ENCODE data around the gene LRRN2.

LRRN2 gene

GRCh38 chr1:204624631-204625216 is 60.8 kb downstream of the LRRN2 start:
- Histone ChIP-seq H3K27ac (no peak overlapping the region), H3K79me2 (no peaks in the 10 kb centered on the region)
- TF ChIP-seq, protein P1, sequence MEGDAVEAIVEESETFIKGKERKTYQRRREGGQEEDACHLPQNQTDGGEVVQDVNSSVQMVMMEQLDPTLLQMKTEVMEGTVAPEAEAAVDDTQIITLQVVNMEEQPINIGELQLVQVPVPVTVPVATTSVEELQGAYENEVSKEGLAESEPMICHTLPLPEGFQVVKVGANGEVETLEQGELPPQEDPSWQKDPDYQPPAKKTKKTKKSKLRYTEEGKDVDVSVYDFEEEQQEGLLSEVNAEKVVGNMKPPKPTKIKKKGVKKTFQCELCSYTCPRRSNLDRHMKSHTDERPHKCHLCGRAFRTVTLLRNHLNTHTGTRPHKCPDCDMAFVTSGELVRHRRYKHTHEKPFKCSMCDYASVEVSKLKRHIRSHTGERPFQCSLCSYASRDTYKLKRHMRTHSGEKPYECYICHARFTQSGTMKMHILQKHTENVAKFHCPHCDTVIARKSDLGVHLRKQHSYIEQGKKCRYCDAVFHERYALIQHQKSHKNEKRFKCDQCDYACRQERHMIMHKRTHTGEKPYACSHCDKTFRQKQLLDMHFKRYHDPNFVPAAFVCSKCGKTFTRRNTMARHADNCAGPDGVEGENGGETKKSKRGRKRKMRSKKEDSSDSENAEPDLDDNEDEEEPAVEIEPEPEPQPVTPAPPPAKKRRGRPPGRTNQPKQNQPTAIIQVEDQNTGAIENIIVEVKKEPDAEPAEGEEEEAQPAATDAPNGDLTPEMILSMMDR (IDR thresholded peaks at IDR 0.05), result no peak

GRCh38 chr1:204623894-204624361 is 61.6 kb downstream of the LRRN2 start:
- no peak overlapping the region for H3K4me3 ChIP-seq (ENCODE audit: low read depth, low read length)
- no peaks in the 10 kb centered on the region for H3K4me1 ChIP-seq
- no peak overlapping the region for H2AFZ ChIP-seq
- H3K27ac ChIP-seq, result no peak overlapping the region
- H3K9me3 ChIP-seq (ENCODE audit: control insufficient read depth, low read length), result no peaks in the 10 kb centered on the region
- H3K36me3 ChIP-seq (ENCODE audit: control insufficient read depth, insufficient read depth, low read length), result no peaks in the 10 kb centered on the region
- H3K79me2 ChIP-seq, result no peaks in the 10 kb centered on the region
- H3K4me2 ChIP-seq (ENCODE audit: low read length), result no peak overlapping the region
- TF ChIP-seq, protein P1 (IDR thresholded peaks at IDR 0.05), result no peak
- no peaks in the 10 kb centered on the region for H3K27me3 ChIP-seq (ENCODE audit: control insufficient read depth, insufficient read depth, low read length)
- no peak overlapping the region for H3K9ac ChIP-seq

More at GRCh38 chr1:204624631-204625216, 60.8 kb downstream of the LRRN2 start:
- no peak overlapping the region for H2AFZ ChIP-seq
- no peak overlapping the region for H3K4me3 ChIP-seq (ENCODE audit: low read depth, low read length)
- no peaks in the 10 kb centered on the region for H3K9me3 ChIP-seq (ENCODE audit: control insufficient read depth, low read length)
- H3K27me3 ChIP-seq (ENCODE audit: control insufficient read depth, insufficient read depth, low read length), result no peaks in the 10 kb centered on the region
- H3K36me3 ChIP-seq (ENCODE audit: control insufficient read depth, insufficient read depth, low read length), result no peaks in the 10 kb centered on the region
- H3K4me2 ChIP-seq (ENCODE audit: low read length), result no peak overlapping the region
- no peak overlapping the region for H3K9ac ChIP-seq
- H3K4me1 ChIP-seq, result no peaks in the 10 kb centered on the region

- no peak overlapping the region for H2AFZ ChIP-seq
- H3K4me3 ChIP-seq (ENCODE audit: low read depth, low read length), result no peak overlapping the region
- no peaks in the 10 kb centered on the region for H3K27me3 ChIP-seq (ENCODE audit: control insufficient read depth, insufficient read depth, low read length)
- H3K36me3 ChIP-seq (ENCODE audit: control insufficient read depth, insufficient read depth, low read length), result no peaks in the 10 kb centered on the region
- no peak overlapping the region for H3K4me2 ChIP-seq (ENCODE audit: low read length)
- no peak overlapping the region for H3K9ac ChIP-seq
- H3K79me2 ChIP-seq, result no peaks in the 10 kb centered on the region
- H3K4me1 ChIP-seq, result no peaks in the 10 kb centered on the region
- TF ChIP-seq, protein P1 (IDR thresholded peaks at IDR 0.05), result no peak
- H3K27ac ChIP-seq, result no peak overlapping the region
- H3K9me3 ChIP-seq (ENCODE audit: control insufficient read depth, low read length), result no peaks in the 10 kb centered on the region
Observed at GRCh38 chr1:204623365-204623893, 62.1 kb downstream of the LRRN2 start.

DNA sequence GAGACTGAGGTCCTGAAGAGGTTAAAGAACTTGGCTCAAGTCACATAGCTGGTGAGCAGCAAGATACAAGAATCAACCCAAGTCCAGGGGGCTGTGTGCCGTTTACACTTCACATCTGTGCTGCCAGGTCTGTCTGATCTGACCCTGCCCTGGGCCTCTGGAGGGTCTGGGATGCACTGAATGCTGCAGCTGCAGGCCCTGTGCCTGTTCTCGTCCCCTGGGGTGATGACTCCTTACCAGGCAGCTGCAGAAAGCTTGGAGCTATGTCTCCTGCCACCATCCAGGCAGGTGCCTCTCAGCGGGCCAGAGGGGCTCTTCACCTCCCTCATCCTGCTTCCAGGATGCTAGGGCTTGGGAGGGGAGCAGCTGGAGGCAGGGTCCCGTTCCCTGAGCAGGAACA is 63.5 kb downstream of the LRRN2 start:
- Histone ChIP-seq H3K36me3 (ENCODE audit: control insufficient read depth, insufficient read depth, low read length) (no peaks in the 10 kb centered on the region), H3K4me3 (ENCODE audit: low read depth, low read length) (no peak overlapping the region)
- TF ChIP-seq, protein P1 (IDR thresholded peaks at IDR 0.05), result no peak

GRCh38 chr1:204621396-204621795 is 64.1 kb downstream of the LRRN2 start:
- H3K27me3 ChIP-seq (ENCODE audit: control insufficient read depth, insufficient read depth, low read length), result no peaks in the 10 kb centered on the region

More for the DNA sequence above, 63.5 kb downstream of the LRRN2 start:
- no peaks in the 10 kb centered on the region for H3K9me3 ChIP-seq (ENCODE audit: control insufficient read depth, low read length)
- H3K27me3 ChIP-seq (ENCODE audit: control insufficient read depth, insufficient read depth, low read length), result no peaks in the 10 kb centered on the region
- H3K27ac ChIP-seq, result no peak overlapping the region
- H3K4me1 ChIP-seq, result no peaks in the 10 kb centered on the region
- no peak overlapping the region for H3K9ac ChIP-seq
- no peaks in the 10 kb centered on the region for H3K79me2 ChIP-seq
- no peak overlapping the region for H3K4me2 ChIP-seq (ENCODE audit: low read length)
- H2AFZ ChIP-seq, result no peak overlapping the region

More at GRCh38 chr1:204621396-204621795, 64.1 kb downstream of the LRRN2 start:
- H3K27ac ChIP-seq, result no peak overlapping the region
- TF ChIP-seq, protein P1 (IDR thresholded peaks at IDR 0.05), result no peak
- H3K79me2 ChIP-seq, result no peaks in the 10 kb centered on the region
- no peak overlapping the region for H3K4me2 ChIP-seq (ENCODE audit: low read length)
- no peak overlapping the region for H3K9ac ChIP-seq
- no peaks in the 10 kb centered on the region for H3K36me3 ChIP-seq (ENCODE audit: control insufficient read depth, insufficient read depth, low read length)
- H3K9me3 ChIP-seq (ENCODE audit: control insufficient read depth, low read length), result no peaks in the 10 kb centered on the region
- H3K4me3 ChIP-seq (ENCODE audit: low read depth, low read length), result no peak overlapping the region
- H3K4me1 ChIP-seq, result no peaks in the 10 kb centered on the region
- no peak overlapping the region for H2AFZ ChIP-seq
